ENCODE measurements around the gene RNF187.

DNA sequence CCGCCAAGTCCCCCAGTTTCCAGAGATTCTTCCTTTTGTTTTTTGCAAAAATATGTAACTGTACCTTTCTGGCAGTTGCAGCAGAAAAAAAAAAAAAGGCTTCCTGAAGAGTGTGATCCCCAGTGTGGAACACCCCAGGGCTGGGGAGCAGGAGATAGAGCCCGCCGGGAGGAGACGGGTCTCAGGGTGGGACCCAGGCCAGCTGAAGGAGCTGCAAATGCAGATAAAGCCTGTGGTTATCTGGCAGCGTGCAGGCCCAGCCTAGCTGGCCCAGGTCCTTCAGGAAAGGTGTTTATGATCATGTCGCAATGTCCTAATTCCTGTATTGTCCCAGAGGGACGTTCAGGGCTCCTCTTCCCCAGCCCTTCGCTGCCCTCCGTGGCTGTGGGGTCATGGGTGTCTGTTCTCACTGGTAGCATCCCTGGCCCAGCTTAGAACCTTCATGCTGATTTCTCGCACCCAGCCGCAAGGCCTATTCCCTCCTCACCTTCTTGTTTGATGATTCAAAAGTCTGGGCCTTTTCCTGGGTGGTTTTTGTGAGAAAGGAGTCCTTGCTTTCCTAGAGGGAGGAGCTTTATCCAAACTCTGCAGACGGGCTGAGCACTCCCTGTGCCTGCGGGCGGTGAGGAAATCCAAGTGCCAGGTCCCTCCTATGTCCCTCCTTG lies 26.2 kb downstream of the RNF187 start:
- TF ChIP-seq, protein P1, sequence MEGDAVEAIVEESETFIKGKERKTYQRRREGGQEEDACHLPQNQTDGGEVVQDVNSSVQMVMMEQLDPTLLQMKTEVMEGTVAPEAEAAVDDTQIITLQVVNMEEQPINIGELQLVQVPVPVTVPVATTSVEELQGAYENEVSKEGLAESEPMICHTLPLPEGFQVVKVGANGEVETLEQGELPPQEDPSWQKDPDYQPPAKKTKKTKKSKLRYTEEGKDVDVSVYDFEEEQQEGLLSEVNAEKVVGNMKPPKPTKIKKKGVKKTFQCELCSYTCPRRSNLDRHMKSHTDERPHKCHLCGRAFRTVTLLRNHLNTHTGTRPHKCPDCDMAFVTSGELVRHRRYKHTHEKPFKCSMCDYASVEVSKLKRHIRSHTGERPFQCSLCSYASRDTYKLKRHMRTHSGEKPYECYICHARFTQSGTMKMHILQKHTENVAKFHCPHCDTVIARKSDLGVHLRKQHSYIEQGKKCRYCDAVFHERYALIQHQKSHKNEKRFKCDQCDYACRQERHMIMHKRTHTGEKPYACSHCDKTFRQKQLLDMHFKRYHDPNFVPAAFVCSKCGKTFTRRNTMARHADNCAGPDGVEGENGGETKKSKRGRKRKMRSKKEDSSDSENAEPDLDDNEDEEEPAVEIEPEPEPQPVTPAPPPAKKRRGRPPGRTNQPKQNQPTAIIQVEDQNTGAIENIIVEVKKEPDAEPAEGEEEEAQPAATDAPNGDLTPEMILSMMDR (IDR thresholded peaks at IDR 0.05): no peak
- no peak for TF ChIP-seq POLR2A (IDR thresholded peaks at IDR 0.05)

All from lower leg skin (tissue), 3 donors.